NB4 (cell line): Measurements from ENCODE around the gene POLR3F.

Source experiments
- CTCF ChIP-seq: IDR thresholded peaks from one replicate; pipeline ENCODE4 v1.5.1; 2012; ENCODE audit warnings: low read depth, low read length
- MYC ChIP-seq: IDR thresholded peaks from 2 replicates; pipeline ENCODE4 v1.6.1; 2011; ENCODE audit warnings: low read depth, low read length
- POLR2A ChIP-seq: IDR thresholded peaks from 2 replicates; pipeline ENCODE4 v1.6.1; 2011; ENCODE audit warnings: mild to moderate bottlenecking; ENCODE audit not compliant: insufficient read length; ENCODE audit errors: extremely low read depth
- TF ChIP-seq, protein P1 (sequence below): IDR thresholded peaks from 2 replicates; pipeline ENCODE4 v1.6.1; 2011; ENCODE audit warnings: low read depth, low read length

DNA sequence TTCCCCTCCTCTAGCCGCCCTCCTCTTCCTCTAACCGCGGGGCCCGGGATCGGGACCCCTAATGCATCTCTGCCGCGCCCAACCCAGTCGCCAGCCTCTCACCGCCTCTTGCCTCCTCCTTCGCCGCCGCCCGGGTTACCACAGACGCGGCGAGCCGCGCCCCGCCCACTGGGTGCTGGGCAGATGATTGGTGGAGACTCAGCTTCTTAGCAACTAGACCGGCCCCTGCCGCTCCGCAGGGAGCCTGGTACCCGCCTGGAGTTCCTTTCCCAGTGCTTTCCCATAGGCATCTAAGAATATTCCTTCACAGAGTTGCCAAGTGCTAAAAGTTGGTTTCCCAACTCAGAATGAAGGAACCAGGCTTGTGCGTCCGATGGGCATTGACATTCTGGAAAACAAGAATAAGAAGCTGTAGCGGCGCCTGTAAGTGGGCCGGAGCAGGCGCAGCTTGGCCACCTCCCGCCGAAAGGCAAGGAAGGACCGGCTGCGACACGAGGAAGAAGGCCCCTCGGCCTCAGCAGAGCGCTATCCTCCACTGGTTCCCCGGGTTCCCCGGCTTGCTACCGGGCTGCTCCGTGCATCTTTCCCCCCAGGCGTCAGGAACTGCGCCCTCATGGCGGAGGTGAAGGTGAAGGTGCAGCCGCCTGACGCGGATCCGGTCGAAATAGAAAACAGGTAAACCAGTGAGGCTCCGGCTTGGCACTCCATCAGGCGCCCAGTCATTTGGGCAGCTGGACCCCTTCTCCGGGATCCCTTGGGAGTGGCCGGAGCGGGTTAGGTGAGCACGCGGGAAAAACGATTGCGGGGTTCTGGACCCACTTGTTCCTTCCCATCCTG, at the start of gene POLR3F, which contains the start of gene DZANK1:
- no peak for TF ChIP-seq CTCF
- peak; percentile 73 for TF ChIP-seq POLR2A
- 0 out of 2 replicates have a peak, but pooled peaks have one; percentile 40 for TF ChIP-seq MYC
- TF ChIP-seq, protein P1, sequence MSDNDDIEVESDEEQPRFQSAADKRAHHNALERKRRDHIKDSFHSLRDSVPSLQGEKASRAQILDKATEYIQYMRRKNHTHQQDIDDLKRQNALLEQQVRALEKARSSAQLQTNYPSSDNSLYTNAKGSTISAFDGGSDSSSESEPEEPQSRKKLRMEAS: 0 out of 2 replicates have a peak, but pooled peaks have one; percentile 9
